DND-41 (cell line): Measurements from ENCODE around the gene SNX32.

Experiments used
- ATAC-seq: fragments of 200-7000 bp; cut with Tn5 transposase; 3 replicates; pipeline ENCODE4 v1.9.1; 2021; ENCODE audit warnings: low read depth; ENCODE audit not compliant: insufficient read depth
- DNase-seq: peaks from one replicate; pipeline ENCODE4 v3.0.0-alpha.2; 2020
- H2AFZ ChIP-seq: 2 replicates; pipeline ENCODE4 v1.6.0; 2012; ENCODE audit warnings: low read depth, low read length
- H3K27ac ChIP-seq: 2 replicates; pipeline ENCODE4 v1.5.1; 2012; ENCODE audit warnings: low read length, inconsistent platforms
- H3K27me3 ChIP-seq: fragments of 200-600 bp; sonication (generic); 2 replicates; pipeline ENCODE4 v1.6.0; 2012; ENCODE audit warnings: low read length, mild to moderate bottlenecking, inconsistent platforms; ENCODE audit not compliant: insufficient read depth, poor library complexity
- H3K36me3 ChIP-seq: 2 replicates; pipeline ENCODE4 v1.5.1; 2012; ENCODE audit warnings: low read length, inconsistent platforms; ENCODE audit not compliant: insufficient read depth
- H3K4me1 ChIP-seq: 2 replicates; pipeline ENCODE4 v1.5.1; 2012; ENCODE audit warnings: mild to moderate bottlenecking, low read length; ENCODE audit not compliant: insufficient read depth
- H3K4me2 ChIP-seq: 2 replicates; pipeline ENCODE4 v1.6.0; 2012; ENCODE audit warnings: mild to moderate bottlenecking, moderate library complexity, low read length, inconsistent platforms; ENCODE audit not compliant: insufficient read depth
- H3K4me3 ChIP-seq, 2 experiments: fragments of 200-600 bp in 1 of 2; shearing (Covaris generic) in 1 of 2; 2 replicates each; pipeline ENCODE4 v1.5.1; 2012 to 2016; ENCODE audit warnings: inconsistent platforms in 2 of 2, low read length in 2 of 2, mild to moderate bottlenecking in 2 of 2, low read depth in 1 of 2, moderate library complexity in 1 of 2
- H3K79me2 ChIP-seq: 2 replicates; pipeline ENCODE4 v1.6.0; 2012; ENCODE audit warnings: low read length, inconsistent platforms; ENCODE audit not compliant: insufficient read depth
- H3K9ac ChIP-seq: 2 replicates; pipeline ENCODE4 v1.6.0; 2012; ENCODE audit warnings: low read depth, mild to moderate bottlenecking, inconsistent platforms, low read length, moderate library complexity
- H3K9me3 ChIP-seq: 2 replicates; pipeline ENCODE4 v1.5.1; 2012; ENCODE audit warnings: low read length, moderate library complexity, mild to moderate bottlenecking, inconsistent platforms; ENCODE audit not compliant: insufficient read depth, severe bottlenecking
- H4K20me1 ChIP-seq: 2 replicates; pipeline ENCODE4 v1.6.0; 2012; ENCODE audit warnings: low read length; ENCODE audit not compliant: insufficient read depth
- CTCF ChIP-seq: IDR thresholded peaks from 2 replicates; pipeline ENCODE4 v1.5.1; 2012; ENCODE audit warnings: borderline replicate concordance, low read length, moderate library complexity, mild to moderate bottlenecking; ENCODE audit not compliant: poor library complexity, severe bottlenecking; ENCODE audit errors: extremely low read depth
- EZH2 ChIP-seq: IDR thresholded peaks from 3 replicates; pipeline ENCODE4 v1.6.1; 2012; ENCODE audit warnings: borderline replicate concordance, low read depth, mild to moderate bottlenecking, moderate library complexity, low read length, inconsistent platforms; ENCODE audit not compliant: severe bottlenecking

SNX32 gene

GRCh38 chr11:65873318-65874156 is 39.8 kb downstream of the SNX32 start:
- H3K4me1 ChIP-seq, result peaks cover 19% of the 10 kb centered on the region
- H3K79me2 ChIP-seq, result no peaks in the 10 kb centered on the region
- DNase-seq (peak; percentile 95), ATAC-seq (peak; percentile 83)
- peak overlapping the region; percentile 94 for H3K4me2 ChIP-seq
- TF ChIP-seq EZH2, result no peak
- no peak for TF ChIP-seq CTCF
- H3K4me3 ChIP-seq, result peak overlapping the region; percentile 1 to 62; a peak in 3 of 4 replicates
- peak overlapping the region; percentile 67 for H3K9ac ChIP-seq
- no peaks in the 10 kb centered on the region for H3K36me3 ChIP-seq
- H3K9me3 ChIP-seq, result no peaks in the 10 kb centered on the region
- H2AFZ ChIP-seq, result peak overlapping the region; percentile 89
- no peaks in the 10 kb centered on the region for H3K27me3 ChIP-seq
- H4K20me1 ChIP-seq, result no peaks in the 10 kb centered on the region
- H3K27ac ChIP-seq, result peak overlapping the region; percentile 73

- DNase-seq (peak; percentile 56), ATAC-seq (peak; percentile 61)
- no peak within 1 kb of the TSS for H3K9ac ChIP-seq
- peaks cover 9% of the 10 kb centered on the region for H3K4me1 ChIP-seq
- no peak within 1 kb of the TSS for H3K27ac ChIP-seq
- no peak within 1 kb of the TSS for H2AFZ ChIP-seq
- peaks cover 27% of the 10 kb centered on the region for H3K36me3 ChIP-seq
- H3K27me3 ChIP-seq, result no peaks in the 10 kb centered on the region
- H3K4me2 ChIP-seq, result no peak within 1 kb of the TSS
- H4K20me1 ChIP-seq, result peaks cover 8% of the 10 kb centered on the region
- no peak within 1 kb of the TSS for H3K4me3 ChIP-seq
- H3K79me2 ChIP-seq, result 0 out of 2 replicates have a peak, but pooled peaks cover 3% of the 10 kb centered on the region
- TF ChIP-seq CTCF, result no peak
- no peak for TF ChIP-seq EZH2
- no peaks in the 10 kb centered on the region for H3K9me3 ChIP-seq
These were observed 45.9 kb downstream of the SNX32 start, which contains the start of gene CTSW for GRCh38 chr11:65879617-65880016. CTSW (plus strand) TSS chr11:65879837; CDS start chr11:65879855, 18 bp downstream.

GRCh38 chr11:65880027-65880426 is 46.3 kb downstream of the SNX32 start:
- H3K9me3 ChIP-seq, result no peaks in the 10 kb centered on the region
- H4K20me1 ChIP-seq, result peaks cover 11% of the 10 kb centered on the region
- ATAC-seq (no peak), DNase-seq (no peak)
- H3K4me3 ChIP-seq, result no peak overlapping the region
- H3K79me2 ChIP-seq, result 0 out of 2 replicates have a peak, but pooled peaks cover 3% of the 10 kb centered on the region
- H3K9ac ChIP-seq, result no peak overlapping the region
- TF ChIP-seq CTCF, result no peak
- no peak for TF ChIP-seq EZH2
- no peak overlapping the region for H3K27ac ChIP-seq
- H3K4me2 ChIP-seq, result no peak overlapping the region
- no peaks in the 10 kb centered on the region for H3K27me3 ChIP-seq
- H2AFZ ChIP-seq, result no peak overlapping the region
- H3K4me1 ChIP-seq, result peaks cover 13% of the 10 kb centered on the region
- peaks cover 31% of the 10 kb centered on the region for H3K36me3 ChIP-seq
